ENCODE results near the gene ROBO1. TPM values are rescaled to one million over a fixed set of nuclear protein-coding genes. Genes with fewer than 3 reads are reported as not detected.
"Not testable (repeated sequence)": the region's sequence is repeated elsewhere in the genome, so short reads cannot be mapped to it uniquely, and the experiment has no call there.

ROBO1 gene
- total RNA-seq, 4 donors from 2014 or later, result 12.3 to 112 (median 27.1) TPM

DNA sequence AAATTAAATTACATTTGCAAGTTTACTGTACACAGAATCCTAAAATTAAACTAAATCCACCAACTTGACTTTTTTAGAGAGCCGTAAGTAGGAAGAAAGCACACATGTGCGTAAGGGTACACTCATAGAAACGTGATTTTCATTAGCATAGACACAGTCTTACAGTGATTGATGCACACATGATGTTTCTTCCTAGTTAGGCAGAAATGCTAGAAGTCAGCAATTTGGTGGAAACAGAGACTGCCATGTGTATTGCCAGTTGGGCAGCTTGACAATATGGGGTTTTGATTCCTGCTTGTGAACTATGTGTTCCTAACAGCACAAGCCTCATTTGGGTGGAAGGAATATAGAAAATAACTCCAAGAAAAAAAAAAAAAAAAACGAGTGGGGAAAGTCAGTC is 878.5 kb downstream of the ROBO1 start:
- no peaks in the 10 kb centered on the region for H3K36me3 ChIP-seq
- no peaks in the 10 kb centered on the region for H3K27me3 ChIP-seq
- no peak overlapping the region for H3K4me3 ChIP-seq
- H3K4me1 ChIP-seq, result no peaks in the 10 kb centered on the region
- intact Hi-C loops (cut with DNase I; ENCODE audit: low total_unique reads), result no loop called here
- TF ChIP-seq, protein P1, sequence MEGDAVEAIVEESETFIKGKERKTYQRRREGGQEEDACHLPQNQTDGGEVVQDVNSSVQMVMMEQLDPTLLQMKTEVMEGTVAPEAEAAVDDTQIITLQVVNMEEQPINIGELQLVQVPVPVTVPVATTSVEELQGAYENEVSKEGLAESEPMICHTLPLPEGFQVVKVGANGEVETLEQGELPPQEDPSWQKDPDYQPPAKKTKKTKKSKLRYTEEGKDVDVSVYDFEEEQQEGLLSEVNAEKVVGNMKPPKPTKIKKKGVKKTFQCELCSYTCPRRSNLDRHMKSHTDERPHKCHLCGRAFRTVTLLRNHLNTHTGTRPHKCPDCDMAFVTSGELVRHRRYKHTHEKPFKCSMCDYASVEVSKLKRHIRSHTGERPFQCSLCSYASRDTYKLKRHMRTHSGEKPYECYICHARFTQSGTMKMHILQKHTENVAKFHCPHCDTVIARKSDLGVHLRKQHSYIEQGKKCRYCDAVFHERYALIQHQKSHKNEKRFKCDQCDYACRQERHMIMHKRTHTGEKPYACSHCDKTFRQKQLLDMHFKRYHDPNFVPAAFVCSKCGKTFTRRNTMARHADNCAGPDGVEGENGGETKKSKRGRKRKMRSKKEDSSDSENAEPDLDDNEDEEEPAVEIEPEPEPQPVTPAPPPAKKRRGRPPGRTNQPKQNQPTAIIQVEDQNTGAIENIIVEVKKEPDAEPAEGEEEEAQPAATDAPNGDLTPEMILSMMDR (IDR thresholded peaks at IDR 0.05), result no peak
- no peak for TF ChIP-seq POLR2A (IDR thresholded peaks at IDR 0.05)
- DNase-seq, result no peak
- no peak overlapping the region for H3K27ac ChIP-seq
- H3K9me3 ChIP-seq, result no peaks in the 10 kb centered on the region

DNA sequence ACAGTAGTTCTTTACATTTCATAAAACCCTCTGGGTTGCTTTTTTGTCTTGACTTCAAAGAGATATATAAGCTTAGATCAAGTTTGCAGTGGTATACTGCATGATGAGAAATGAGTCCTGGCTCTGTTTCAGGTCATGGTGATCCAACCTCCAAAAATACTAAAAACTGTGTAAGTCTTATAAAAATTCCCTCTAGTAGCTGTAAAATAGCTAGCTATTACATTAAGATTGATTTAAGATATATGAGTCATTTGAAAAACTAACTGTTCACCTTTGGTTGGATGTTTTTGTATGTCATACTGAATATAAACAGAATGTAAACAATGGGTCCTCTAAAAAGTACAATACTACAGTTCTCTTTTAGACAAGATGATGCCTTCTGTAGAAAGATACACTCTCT is 879.2 kb downstream of the ROBO1 start:
- intact Hi-C loops (cut with DNase I; ENCODE audit: low total_unique reads), result no loop called here
- Histone ChIP-seq H3K27ac (no peak overlapping the region), H3K27me3 (no peaks in the 10 kb centered on the region), H3K9me3 (no peaks in the 10 kb centered on the region), H3K4me3 (no peak overlapping the region), H3K36me3 (no peaks in the 10 kb centered on the region), H3K4me1 (no peaks in the 10 kb centered on the region)
- no peak for DNase-seq
- TF ChIP-seq POLR2A (IDR thresholded peaks at IDR 0.05), result no peak
- TF ChIP-seq, protein P1 (IDR thresholded peaks at IDR 0.05), result no peak

DNA sequence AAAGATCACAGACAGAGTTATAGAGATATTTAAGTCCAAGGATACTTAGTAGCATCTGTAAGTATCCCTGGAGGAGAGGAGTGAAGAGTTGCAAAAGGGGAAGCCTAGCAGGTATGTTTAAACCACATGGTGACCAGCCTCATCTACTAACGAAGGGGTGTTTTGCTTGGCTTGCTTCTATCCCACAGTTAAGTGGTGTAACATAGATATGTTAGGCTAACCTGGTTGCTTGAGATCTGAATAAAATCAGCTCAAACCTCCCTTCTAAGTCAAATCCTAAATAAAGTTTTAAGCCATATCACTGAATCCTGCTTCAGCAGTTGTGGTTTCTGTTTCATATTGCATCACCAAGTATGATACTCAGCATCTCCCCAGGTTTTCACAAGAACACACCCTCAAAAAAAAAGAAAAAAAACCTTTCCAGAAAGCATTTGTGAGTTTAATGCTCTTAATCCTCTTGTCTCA is 880.2 kb downstream of the ROBO1 start:
- no peaks in the 10 kb centered on the region for H3K36me3 ChIP-seq
- DNase-seq, result no peak
- TF ChIP-seq, protein P1 (IDR thresholded peaks at IDR 0.05), result no peak
- TF ChIP-seq POLR2A (IDR thresholded peaks at IDR 0.05), result no peak
- no peak overlapping the region for H3K27ac ChIP-seq
- intact Hi-C loops (cut with DNase I; ENCODE audit: low total_unique reads), result no loop called here
- no peaks in the 10 kb centered on the region for H3K27me3 ChIP-seq
- H3K9me3 ChIP-seq, result no peaks in the 10 kb centered on the region
- H3K4me3 ChIP-seq, result no peak overlapping the region
- no peaks in the 10 kb centered on the region for H3K4me1 ChIP-seq

DNA sequence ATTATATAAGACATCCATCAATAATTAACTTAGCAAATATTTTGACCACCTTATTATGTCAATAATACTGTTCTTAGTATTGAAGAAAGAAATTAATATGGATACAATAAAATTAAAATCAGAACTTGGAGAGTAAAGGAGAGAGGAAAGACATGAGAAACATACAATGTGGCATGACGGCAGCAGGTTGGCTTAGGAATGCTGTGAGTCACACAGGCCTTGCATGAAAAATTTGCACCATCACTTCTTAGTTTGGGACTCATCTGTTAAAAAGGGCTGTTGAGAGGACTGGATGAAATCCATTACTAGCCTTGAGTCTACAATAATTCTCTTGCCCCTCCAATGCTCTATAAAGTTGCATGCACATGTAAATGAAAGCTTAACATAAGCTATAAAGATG is 880.8 kb downstream of the ROBO1 start:
- Histone ChIP-seq H3K9me3 (no peaks in the 10 kb centered on the region), H3K27me3 (no peaks in the 10 kb centered on the region), H3K4me3 (no peak overlapping the region), H3K27ac (no peak overlapping the region), H3K36me3 (no peaks in the 10 kb centered on the region), H3K4me1 (no peaks in the 10 kb centered on the region)
- TF ChIP-seq, protein P1 (IDR thresholded peaks at IDR 0.05), result no peak
- no peak for TF ChIP-seq POLR2A (IDR thresholded peaks at IDR 0.05)
- intact Hi-C loops (cut with DNase I; ENCODE audit: low total_unique reads), result no loop called here
- DNase-seq, result no peak

DNA sequence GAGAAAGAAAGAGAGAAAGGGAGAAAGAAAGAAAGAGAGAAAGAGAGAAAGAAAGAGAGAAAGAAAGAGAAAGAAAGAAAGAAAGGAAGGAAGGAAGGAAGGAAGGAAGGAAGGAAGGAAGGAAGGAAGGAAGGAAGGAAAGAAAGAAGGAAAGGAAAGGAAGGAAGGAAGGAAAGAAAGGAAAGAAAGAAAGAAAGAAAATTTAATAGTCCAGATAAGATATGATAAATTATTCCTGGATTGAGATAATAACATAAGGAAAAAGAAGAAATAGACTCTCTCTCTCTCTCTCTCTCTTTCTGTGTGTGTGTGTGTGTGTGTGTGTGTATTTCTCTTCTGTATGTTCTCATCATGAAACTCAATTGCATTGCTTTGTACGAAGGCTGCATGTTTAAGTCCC is 883.2 kb downstream of the ROBO1 start:
- DNase-seq; H3K36me3 ChIP-seq; H3K27ac ChIP-seq; intact Hi-C loops (cut with DNase I; ENCODE audit: low total_unique reads); H3K4me3 ChIP-seq; H3K27me3 ChIP-seq; H3K9me3 ChIP-seq; H3K4me1 ChIP-seq: not testable (repeated sequence)

DNA sequence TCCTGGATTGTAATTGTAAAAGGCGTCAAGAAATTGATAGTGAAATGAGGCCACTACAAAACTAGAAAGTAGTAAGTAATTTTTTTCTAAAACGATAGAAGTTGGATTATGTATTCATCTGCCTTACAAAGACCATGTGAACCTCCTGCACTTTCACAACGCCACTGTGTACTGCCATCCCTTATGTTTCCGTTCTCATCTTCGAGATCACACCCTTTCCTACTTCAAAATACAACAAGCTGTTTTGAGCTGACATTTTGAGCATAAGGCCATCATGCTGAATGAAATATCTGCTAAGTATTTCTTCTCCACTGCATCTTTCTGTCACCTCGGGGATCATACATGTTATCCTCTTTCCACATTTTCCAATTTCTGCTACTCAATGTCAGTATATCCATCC is 885.5 kb downstream of the ROBO1 start:
- Histone ChIP-seq H3K36me3 (no peaks in the 10 kb centered on the region), H3K27me3 (no peaks in the 10 kb centered on the region), H3K4me1 (no peaks in the 10 kb centered on the region), H3K9me3 (no peaks in the 10 kb centered on the region), H3K4me3 (no peak overlapping the region), H3K27ac (no peak overlapping the region)
- intact Hi-C loops (cut with DNase I; ENCODE audit: low total_unique reads), result no loop called here
- no peak for TF ChIP-seq POLR2A (IDR thresholded peaks at IDR 0.05)
- TF ChIP-seq, protein P1 (IDR thresholded peaks at IDR 0.05), result no peak
- no peak for DNase-seq
